Kasumi-1 (cell line): ENCODE measurements around the gene IRS1.
"Not testable (repeated sequence)": the region's sequence is repeated elsewhere in the genome, so short reads cannot be mapped to it uniquely, and the experiment has no call there.

ENCODE experiments used
- DNase-seq, 2 experiments: peaks; one replicate each; lab custom pipeline; 2025; lab: John Stamatoyannopoulos, UW

IRS1 gene

GRCh38 chr2:226799211-226799975, at the start of gene IRS1:
Gene IRS1, minus strand, starts transcription at chr2:226799820. Its CDS starts 1,082 bp downstream, at chr2:226798738.
- peak; percentile 4 to 31 for DNase-seq

- no peak for DNase-seq
Observed at GRCh38 chr2:226849349-226849748, 49.7 kb upstream of the IRS1 start.

- DNase-seq = no peak
Observed at GRCh38 chr2:226847511-226847910, 47.9 kb upstream of the IRS1 start.

- no peak for DNase-seq
Observed at GRCh38 chr2:226847090-226847489, 47.5 kb upstream of the IRS1 start.

GRCh38 chr2:226845386-226846116, 45.9 kb upstream of the IRS1 start:
- no peak for DNase-seq

GRCh38 chr2:226843001-226843400, 43.4 kb upstream of the IRS1 start:
- not testable (repeated sequence) for DNase-seq

- no peak for DNase-seq
Observed at GRCh38 chr2:226839951-226840350, 40.3 kb upstream of the IRS1 start.

GRCh38 chr2:226839161-226839560, 39.5 kb upstream of the IRS1 start:
- no peak for DNase-seq

GRCh38 chr2:226838722-226839121, 39.1 kb upstream of the IRS1 start:
- no peak for DNase-seq

GRCh38 chr2:226837787-226838603, 38.4 kb upstream of the IRS1 start:
- no peak for DNase-seq

GRCh38 chr2:226837334-226837733, 37.7 kb upstream of the IRS1 start:
- DNase-seq = no peak

GRCh38 chr2:226836548-226836885, 36.9 kb upstream of the IRS1 start:
- DNase-seq = no peak

GRCh38 chr2:226835796-226836547, 36.4 kb upstream of the IRS1 start, which contains the start of gene RHBDD1:
Gene RHBDD1, plus strand, starts transcription at chr2:226836054. Its CDS starts 28,640 bp downstream, at chr2:226864694.
- peak; percentile 72 to 73 for DNase-seq

- peak in 1 of 2 experiments; percentile 40 for DNase-seq
Observed at GRCh38 chr2:226835420-226835795, 35.8 kb upstream of the IRS1 start.

- DNase-seq = not testable (repeated sequence)
Observed at GRCh38 chr2:226834880-226835279, 35.3 kb upstream of the IRS1 start.

GRCh38 chr2:226832061-226832460, 32.4 kb upstream of the IRS1 start:
- DNase-seq = no peak

- DNase-seq = no peak
Observed at GRCh38 chr2:226831266-226831665, 31.6 kb upstream of the IRS1 start.

- DNase-seq = no peak
Observed at GRCh38 chr2:226829721-226830631, 30.4 kb upstream of the IRS1 start.

GRCh38 chr2:226828191-226828590, 28.6 kb upstream of the IRS1 start:
- no peak for DNase-seq

GRCh38 chr2:226825056-226825455, 25.4 kb upstream of the IRS1 start:
- DNase-seq = no peak

- no peak for DNase-seq
Observed at GRCh38 chr2:226818930-226819329, 19.3 kb upstream of the IRS1 start.
